ENCODE results near the gene CYP4Z1.
"Not testable (repeated sequence)": the region's sequence is repeated elsewhere in the genome, so short reads cannot be mapped to it uniquely, and the experiment has no call there.

DNA sequence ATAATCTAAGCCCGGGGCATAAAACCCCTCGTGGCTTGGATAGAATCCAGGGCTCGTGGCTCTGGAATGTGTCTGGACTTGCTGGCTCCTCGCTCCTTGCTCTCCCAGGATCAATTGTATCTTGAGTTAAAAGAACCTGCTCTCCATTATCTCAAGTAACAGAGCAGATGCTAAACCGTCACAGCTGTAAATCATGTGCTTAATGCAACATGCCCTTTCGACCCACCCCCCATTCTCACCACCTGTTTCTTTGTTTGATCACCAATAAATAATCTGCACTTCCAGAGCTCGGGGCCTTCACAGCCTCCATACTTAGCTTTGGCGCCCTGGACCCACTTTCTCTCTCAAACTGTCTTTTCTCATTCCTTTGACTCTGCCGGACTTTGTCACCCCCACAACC, 82.1 kb downstream of the CYP4Z1 start:
- not testable (repeated sequence) for TF ChIP-seq EZH2 (IDR thresholded peaks at IDR 0.05); POLR2AphosphoS5 (IDR thresholded peaks at IDR 0.05; ENCODE audit: borderline replicate concordance, low read depth, low read length); FOXP2 (optimal IDR thresholded peaks at IDR 0.05; ENCODE audit: control extremely low read depth, extremely low read length, insufficient read depth)

Measured in SK-N-MC (cell line).